Measurements from ENCODE around the gene PLCB2.

Gene PLCB2

GRCh38 chr15:40293905-40294895 is 13.5 kb downstream of the PLCB2 start:
- no peak for DNase-seq
- in situ Hi-C loops (cut with HindIII; ENCODE audit: low pct_ligation_motif_present, low pct_unique_long_range_greater_than_20kb, low sequenced_read_pairs), result no loop called here

- in situ Hi-C loops (cut with HindIII; ENCODE audit: low pct_ligation_motif_present, low pct_unique_long_range_greater_than_20kb, low sequenced_read_pairs), result no loop called here
- DNase-seq, result no peak
Observed at GRCh38 chr15:40293006-40293405, 14.7 kb downstream of the PLCB2 start.

DNA sequence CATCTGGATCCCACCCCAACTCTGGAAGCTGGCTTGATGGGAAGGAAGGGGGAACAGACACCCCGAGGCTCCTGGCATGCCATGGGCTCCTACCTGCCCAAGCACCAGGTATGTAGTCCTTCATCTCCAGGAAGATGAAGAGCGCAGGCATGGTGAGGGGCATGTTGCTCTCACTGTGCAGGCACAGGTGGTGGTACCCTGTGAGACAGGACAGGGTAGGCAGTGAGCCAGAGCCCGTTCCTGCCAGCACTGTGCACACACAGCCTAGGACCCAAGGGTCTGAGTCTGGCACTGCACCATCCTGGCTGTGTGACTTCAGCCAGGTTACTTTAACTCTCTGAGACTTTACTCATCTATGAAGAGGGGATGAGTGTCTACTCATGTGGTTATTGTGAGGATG is 15.5 kb downstream of the PLCB2 start:
- in situ Hi-C loops (cut with HindIII; ENCODE audit: low pct_ligation_motif_present, low pct_unique_long_range_greater_than_20kb, low sequenced_read_pairs), result no loop called here
- no peak for DNase-seq

DNA sequence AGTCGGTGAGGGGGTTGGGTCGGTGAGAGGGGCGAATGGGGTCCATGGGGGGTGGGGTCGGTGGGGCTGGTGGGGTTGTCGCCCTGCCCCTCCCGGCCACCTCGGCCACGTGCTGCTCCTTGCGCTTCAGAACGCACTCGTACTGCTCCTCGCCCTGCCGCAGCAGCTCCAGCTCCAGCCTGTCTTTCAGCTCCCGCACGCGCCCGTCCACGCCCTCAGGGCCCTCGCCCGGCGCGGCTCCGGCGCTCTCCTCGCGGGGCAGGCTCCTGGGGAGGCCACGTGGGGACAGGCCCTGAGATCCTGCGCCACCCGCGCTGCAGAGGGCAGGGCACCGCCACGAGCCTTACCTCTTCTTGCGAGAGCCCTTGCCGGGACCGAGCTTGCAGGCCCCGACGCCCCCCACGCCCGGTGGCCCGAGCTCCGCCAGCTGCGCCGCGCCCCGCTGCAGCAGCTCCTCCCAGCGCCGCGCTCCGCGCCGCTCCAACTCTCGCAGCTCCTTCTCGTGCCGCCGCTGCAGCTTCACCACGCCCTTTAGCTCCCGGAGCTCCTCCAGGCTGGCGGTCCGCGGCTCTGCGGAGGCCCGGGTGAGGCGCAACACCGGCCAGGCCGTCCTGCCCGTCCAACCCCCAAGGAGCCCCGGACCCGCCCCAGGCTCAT is 16.7 kb downstream of the PLCB2 start:
- DNase-seq, result peak; percentile 66
- in situ Hi-C loops (cut with HindIII; ENCODE audit: low pct_ligation_motif_present, low pct_unique_long_range_greater_than_20kb, low sequenced_read_pairs), result no loop called here

- in situ Hi-C loops (cut with HindIII; ENCODE audit: low pct_ligation_motif_present, low pct_unique_long_range_greater_than_20kb, low sequenced_read_pairs), result no loop called here
- no peak for DNase-seq
Observed at GRCh38 chr15:40290545-40290917, 17.2 kb downstream of the PLCB2 start.

GRCh38 chr15:40289140-40289775 is 18.5 kb downstream of the PLCB2 start:
- peak; percentile 42 for DNase-seq
- in situ Hi-C loops (cut with HindIII; ENCODE audit: low pct_ligation_motif_present, low pct_unique_long_range_greater_than_20kb, low sequenced_read_pairs), result no loop called here

DNA sequence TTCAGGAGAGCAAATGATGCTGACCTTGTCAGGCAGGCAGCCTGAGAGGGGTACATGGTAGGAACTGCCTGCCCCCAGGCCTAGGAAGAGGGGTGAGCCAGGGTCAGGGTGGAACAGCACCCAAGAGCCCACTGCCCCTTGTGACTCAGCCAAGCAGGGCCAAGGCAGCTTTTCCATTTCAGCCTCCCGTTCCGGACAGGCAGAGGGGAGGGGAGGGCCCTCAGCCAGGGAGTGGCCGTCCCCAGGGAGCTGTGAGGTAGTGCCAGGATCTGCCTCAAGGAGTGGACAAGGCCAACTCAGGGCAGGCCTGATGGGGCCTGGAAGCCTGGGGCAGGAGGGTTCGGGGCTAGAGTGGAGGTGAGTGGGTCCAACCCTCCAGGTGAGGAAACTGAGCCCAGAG is 19.8 kb downstream of the PLCB2 start:
- no peak for DNase-seq
- in situ Hi-C loops (cut with HindIII; ENCODE audit: low pct_ligation_motif_present, low pct_unique_long_range_greater_than_20kb, low sequenced_read_pairs), result no loop called here

DNA sequence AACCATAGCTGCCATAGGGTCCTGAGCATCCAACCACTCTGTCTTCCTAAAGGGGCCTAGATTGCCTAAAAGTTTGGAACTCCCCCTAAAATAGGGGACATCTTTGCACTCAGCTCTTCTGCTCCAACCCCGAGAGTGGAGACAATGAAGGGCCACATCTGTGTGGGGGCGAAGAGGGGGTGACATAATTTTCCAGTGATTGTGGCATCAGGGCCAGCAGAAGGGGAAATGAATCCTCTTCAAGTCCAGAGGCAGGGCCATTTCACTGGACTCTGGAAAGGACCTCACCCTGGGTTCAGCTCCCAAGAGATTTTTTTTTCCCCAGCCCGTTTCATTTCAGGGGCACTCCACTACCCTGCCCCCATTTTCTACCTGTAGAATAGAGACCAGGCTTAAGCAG is 20.2 kb downstream of the PLCB2 start:
- in situ Hi-C loops (cut with HindIII; ENCODE audit: low pct_ligation_motif_present, low pct_unique_long_range_greater_than_20kb, low sequenced_read_pairs), result no loop called here
- no peak for DNase-seq

DNA sequence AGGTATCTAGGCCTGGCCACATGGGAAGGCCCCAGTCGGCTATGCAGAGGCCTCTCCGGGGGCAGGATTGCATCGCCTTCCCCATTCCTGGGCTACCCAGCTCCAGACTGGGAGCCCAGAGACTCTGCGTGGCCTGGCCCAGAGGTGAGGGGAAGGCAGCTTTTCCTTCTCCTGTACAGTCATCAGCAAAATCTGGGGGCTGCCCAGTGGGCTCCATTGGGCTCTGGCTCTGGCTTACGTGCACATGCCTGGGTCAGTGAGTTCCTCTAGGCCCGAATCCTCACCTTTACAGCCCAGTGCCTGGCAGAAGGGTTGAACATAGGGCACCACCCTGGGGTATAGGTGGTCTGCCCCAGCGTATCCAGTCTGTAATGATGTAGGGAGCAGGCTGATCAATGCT is 20.9 kb downstream of the PLCB2 start:
- in situ Hi-C loops (cut with HindIII; ENCODE audit: low pct_ligation_motif_present, low pct_unique_long_range_greater_than_20kb, low sequenced_read_pairs), result no loop called here
- no peak for DNase-seq

DNA sequence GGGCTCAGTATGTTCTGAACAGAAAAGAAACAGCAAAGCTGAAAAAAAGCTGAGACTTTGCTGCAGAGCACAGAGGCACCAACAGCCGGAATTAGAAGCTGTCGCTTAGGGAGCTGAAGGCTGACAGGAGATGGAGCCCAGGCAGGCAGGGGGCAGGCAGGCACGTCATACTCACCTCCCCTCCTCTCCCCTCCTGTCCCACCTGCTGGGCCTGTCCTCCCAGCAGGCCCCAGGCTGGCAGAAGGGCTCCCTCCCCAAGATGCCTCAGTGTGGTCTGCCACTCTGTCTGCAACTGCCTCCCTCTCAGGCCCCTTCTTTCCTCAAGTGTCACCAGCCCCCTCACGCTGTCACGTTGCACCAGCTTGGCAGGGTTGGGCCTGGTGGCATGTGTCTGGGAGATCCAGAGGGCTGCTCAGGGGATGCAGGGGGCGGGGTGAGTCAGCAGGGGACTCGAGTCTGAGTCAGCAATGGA is 21.6 kb downstream of the PLCB2 start:
- in situ Hi-C loops (cut with HindIII; ENCODE audit: low pct_ligation_motif_present, low pct_unique_long_range_greater_than_20kb, low sequenced_read_pairs), result no loop called here
- no peak for DNase-seq

DNA sequence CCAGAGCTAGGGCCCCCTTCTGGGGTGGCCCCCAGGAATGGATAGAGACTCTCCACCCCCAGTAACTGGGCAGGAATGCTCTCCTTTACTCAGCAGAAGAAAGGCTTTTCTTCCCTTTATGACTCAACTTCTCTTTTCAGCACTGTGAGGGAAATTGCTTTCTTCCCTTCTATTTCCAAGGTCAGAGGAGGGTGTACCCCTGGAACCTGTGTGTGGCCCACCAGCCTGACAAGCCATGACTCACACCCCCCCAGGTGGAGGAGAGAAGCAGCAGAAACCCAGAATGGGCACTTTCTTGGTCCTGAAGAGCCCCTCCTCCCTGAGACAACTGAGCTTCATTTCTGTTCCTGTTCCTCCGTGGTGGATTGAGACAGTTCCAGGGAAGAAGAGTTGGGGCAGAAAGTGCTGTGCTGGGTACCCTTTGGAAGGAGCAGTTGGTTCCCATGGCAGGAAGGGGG is 22.2 kb downstream of the PLCB2 start:
- in situ Hi-C loops (cut with HindIII; ENCODE audit: low pct_ligation_motif_present, low pct_unique_long_range_greater_than_20kb, low sequenced_read_pairs), result no loop called here
- no peak for DNase-seq

- DNase-seq, result no peak
- in situ Hi-C loops (cut with HindIII; ENCODE audit: low pct_ligation_motif_present, low pct_unique_long_range_greater_than_20kb, low sequenced_read_pairs), result no loop called here
Observed at GRCh38 chr15:40285151-40285550, 22.6 kb downstream of the PLCB2 start.

DNA sequence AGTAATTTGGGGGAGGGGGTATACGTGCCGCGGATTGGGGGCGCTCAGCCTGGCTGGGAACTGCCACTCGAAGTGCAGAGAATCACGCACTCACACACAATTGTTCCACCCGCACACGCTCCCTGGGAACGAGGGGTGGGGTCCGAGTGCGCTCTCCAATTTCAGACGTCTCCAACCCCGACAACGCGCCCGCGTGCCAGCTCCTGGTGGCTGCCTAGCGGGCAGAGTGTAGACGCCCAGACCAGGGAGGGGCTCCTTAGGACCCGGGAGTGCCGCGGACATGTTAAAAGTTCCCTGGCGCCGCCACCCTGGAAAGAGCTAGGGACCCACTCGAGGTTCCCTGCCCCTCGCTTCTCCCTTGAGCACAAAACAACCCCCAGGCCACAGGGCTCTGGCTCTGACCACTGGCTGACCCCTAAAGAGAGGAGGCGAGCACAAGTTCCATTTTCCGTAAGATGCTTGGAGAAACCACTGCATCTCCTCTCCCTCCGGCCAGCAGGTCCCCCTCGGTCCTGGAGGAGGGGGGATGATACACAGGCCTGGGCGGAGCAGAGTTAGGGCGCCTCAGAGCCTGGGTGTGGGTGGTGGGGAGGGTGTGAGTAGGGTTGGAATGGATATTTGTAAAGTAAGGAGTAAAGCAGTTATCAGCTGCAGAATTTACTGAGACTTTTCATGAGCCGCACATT is 24.0 kb downstream of the PLCB2 start:
- no peak for DNase-seq
- in situ Hi-C loops (cut with HindIII; ENCODE audit: low pct_ligation_motif_present, low pct_unique_long_range_greater_than_20kb, low sequenced_read_pairs), result no loop called here

DNA sequence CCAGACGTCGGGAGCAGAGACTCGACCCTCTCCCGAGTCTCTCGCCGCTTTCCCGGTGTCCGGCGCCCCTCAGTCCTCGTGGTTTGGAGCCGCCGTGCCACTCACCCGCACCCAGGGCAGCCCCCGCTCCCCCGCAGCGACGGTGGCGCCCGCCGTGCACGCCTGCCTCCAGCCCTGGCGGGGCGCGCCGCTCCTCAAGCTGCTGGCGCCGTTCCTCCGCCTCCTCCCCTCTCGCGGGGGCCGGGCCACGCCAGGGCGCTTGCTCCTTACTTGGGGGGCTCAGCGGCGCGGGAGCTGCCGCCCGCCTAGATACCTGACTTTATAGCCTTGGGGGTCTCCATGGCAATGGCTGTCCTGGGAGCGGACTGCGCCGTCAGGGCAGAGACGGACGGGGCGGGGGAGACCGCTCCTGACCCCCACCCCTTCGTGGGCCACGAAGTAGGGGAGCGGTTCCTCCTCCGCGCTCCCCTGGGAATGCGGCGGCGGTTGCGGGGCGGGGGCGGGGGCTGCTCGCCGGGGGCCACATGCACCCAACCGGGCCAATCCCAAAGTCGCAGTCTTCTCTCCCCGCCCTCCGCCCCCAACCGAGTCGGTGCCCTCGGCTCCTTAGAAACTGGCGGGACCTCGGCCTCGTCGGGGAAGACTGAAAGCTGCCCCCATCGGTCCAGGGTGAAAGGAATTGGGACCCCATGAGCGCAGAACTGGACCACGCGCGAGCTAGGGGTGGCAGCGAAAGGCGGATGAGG is 24.7 kb downstream of the PLCB2 start, which contains the start of gene ANKRD63:
Gene ANKRD63, minus strand, starts transcription at position 196 of the 746 bp plus-strand sequence. CDS start 478 bp downstream, outside the sequence.
- no peak for DNase-seq
- in situ Hi-C loops (cut with HindIII; ENCODE audit: low pct_ligation_motif_present, low pct_unique_long_range_greater_than_20kb, low sequenced_read_pairs), result no loop called here

- in situ Hi-C loops (cut with HindIII; ENCODE audit: low pct_ligation_motif_present, low pct_unique_long_range_greater_than_20kb, low sequenced_read_pairs), result no loop called here
- DNase-seq, result peak; percentile 40
Observed at GRCh38 chr15:40282147-40282868, 25.4 kb downstream of the PLCB2 start.

DNA sequence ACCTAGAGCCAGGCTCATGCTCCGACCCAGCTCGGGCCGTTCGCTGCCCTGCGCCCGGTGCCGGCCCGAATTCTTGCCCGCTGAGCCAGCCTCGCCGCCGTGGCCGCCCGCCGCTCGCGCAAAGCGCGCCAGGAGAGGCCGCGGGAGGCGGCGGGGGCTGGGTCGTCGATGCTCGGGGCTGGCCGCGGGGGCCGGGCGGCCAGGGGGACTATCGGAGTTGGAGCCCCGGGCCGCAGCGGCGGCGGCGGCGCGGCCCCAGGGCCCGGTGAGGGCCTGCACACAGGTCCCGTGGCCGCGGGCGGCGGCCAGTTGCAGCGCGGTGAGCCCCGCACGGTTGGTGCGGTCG is 26.0 kb downstream of the PLCB2 start:
- no peak for DNase-seq
- in situ Hi-C loops (cut with HindIII; ENCODE audit: low pct_ligation_motif_present, low pct_unique_long_range_greater_than_20kb, low sequenced_read_pairs), result no loop called here

GRCh38 chr15:40281057-40281800 is 26.5 kb downstream of the PLCB2 start:
- DNase-seq, result no peak
- in situ Hi-C loops (cut with HindIII; ENCODE audit: low pct_ligation_motif_present, low pct_unique_long_range_greater_than_20kb, low sequenced_read_pairs), result no loop called here
